ENCODE data around the gene SNAPIN. TPM values are rescaled to one million over a fixed set of nuclear protein-coding genes. Genes with fewer than 3 reads are reported as not detected.

SNAPIN gene
- total RNA-seq, 2 experiments from 2014 or later: 37.9 TPM

DNA sequence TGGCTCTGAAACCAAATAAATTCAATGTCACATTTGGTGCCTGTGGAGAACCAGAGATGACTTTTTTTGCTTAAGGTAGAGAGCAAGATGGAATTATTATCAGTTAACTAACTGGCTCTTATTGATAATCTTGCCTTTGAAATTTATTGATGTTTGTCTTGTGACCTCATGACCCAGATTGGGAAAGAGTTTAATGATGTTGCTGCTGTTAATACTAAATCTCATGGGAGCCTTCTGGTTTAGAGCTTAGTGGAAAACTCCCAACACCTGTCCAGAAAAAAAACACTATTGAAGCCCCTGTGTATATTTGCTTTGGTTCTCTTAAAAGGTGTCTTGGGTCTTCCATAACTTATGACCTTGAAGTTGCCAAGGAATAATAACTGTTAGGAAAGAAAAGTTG, 14.7 kb upstream of the SNAPIN start:
- POLR2A ChIA-PET: interaction anchor here (1.9 to 2.6 kb wide), 2 partner anchors 9 to 10 kb away, joined by 4 to 21 read pairs; partner anchors contain the start of gene CHTOP
- DNase-seq: no peak
- Mint-ChIP-seq H3K27me3 (no peaks in the 10 kb centered on the region), H3K9me3 (no peaks in the 10 kb centered on the region), H3K27ac (no peak overlapping the region), H3K4me1 (peaks cover 26% of the 10 kb centered on the region), H3K36me3 (peaks cover 53% of the 10 kb centered on the region), H3K4me3 (no peak overlapping the region)
- no peak for ATAC-seq (ENCODE audit: low read depth)

DNA sequence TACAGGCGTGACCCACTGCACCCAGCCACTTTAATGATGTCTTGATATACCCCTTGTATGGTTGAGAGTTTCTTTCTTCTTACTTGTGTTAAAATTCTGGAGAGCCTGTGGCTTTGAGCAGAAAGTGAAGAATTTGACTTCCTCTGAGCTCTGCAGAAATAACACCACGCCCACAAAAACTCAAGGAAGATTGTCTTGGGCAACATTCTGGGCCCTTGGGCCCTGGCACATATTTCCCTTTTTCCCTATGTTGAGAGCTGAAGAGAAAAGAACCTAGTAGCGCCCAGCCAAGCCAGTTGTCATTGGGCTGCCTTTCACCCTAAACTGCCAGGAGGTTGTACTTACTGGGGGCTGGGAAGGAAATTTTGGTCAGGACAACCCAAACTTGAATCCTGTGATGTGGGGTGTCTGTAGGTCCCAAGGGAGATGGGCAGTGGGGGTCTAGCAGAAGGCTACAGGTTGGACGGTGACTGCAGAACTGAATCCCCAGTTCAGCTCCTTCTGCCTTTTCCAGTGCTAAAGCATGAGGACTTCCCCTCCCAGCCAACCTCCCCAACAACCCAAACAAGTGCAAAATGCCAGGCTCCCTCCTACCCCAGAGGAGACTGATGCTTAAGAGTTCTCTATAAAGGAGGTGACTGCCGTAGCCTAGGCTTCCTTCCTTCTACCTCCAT, 11.7 kb upstream of the SNAPIN start:
- Mint-ChIP-seq H3K9me3 (no peaks in the 10 kb centered on the region), H3K27ac (peak overlapping the region; percentile 79), H3K4me3 (peak overlapping the region; percentile 43), H3K27me3 (no peaks in the 10 kb centered on the region), H3K36me3 (peaks cover 42% of the 10 kb centered on the region), H3K4me1 (peaks cover 35% of the 10 kb centered on the region)
- no peak for DNase-seq
- no peak for ATAC-seq (ENCODE audit: low read depth)
- POLR2A ChIA-PET: interaction anchor here (5.8 kb wide), 1 partner anchor 13 kb away, joined by 44 read pairs; the partner anchor contains the start of gene CHTOP

DNA sequence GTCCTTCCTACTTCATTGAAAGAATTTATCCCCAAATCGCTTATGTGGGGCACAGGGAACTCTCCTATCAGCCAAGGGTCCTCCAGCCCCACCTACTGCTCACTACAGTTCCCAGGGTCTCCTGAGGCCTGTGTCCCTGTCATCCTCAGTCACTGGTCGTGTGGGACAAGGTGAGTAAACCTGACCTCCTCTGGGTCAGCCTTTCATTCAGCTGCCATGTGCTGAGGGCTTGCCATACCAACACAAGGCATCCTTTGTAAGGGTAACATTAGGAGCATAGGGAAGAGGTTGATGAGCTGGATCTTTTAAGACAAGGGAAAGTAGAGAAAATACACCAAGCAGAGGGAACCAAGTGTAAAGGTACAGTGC, 11.2 kb upstream of the SNAPIN start:
- Mint-ChIP-seq H3K27ac (peak overlapping the region; percentile 31), H3K36me3 (peaks cover 39% of the 10 kb centered on the region)

DNA sequence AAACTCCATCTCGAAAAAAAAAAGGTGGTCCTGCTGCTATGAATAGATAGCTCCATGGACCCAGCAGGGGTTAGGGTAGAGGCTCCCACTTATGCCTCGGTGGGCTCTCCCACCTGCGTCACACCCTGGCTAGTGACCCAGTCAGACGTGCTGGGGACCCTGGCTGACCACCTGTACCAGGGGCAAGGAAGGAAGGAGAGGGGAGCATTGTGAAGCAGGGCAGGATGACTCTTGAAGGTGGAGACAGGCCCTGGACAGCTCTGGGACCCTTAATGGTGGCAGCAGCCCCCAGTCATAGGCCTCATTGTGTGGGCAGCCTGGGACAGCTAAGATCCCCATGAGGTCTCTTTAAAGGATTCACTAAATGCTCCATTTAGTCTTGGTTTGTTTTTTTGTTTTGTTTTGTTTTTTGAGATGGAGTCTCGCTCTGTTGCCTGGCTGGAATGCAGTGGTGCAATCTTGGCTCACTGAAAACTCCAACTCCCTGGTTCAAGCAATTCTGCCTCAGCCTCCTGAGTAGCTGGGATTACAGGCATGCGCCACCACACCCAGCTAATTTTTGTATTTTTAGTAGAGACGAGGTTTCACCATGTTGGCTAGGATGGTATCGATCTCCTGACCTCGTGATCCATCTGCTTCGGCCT, 10.4 kb upstream of the SNAPIN start:
- Mint-ChIP-seq H3K4me1 (peaks cover 35% of the 10 kb centered on the region), H3K27ac (no peak overlapping the region), H3K27me3 (no peaks in the 10 kb centered on the region), H3K36me3 (peaks cover 33% of the 10 kb centered on the region), H3K9me3 (no peaks in the 10 kb centered on the region), H3K4me3 (no peak overlapping the region)
- no peak for ATAC-seq (ENCODE audit: low read depth)
- DNase-seq: no peak
- POLR2A ChIA-PET: interaction anchor here (0.7 to 5.8 kb wide), 7 partner anchors 8 to 76 kb away, joined by 3 to 44 read pairs (median 4); partner anchors contain the start of gene CHTOP

More for the DNA sequence above, 11.2 kb upstream of the SNAPIN start:
- no peak overlapping the region for H3K4me3 Mint-ChIP-seq
- H3K27me3 Mint-ChIP-seq: no peaks in the 10 kb centered on the region
- H3K4me1 Mint-ChIP-seq: peaks cover 35% of the 10 kb centered on the region
- POLR2A ChIA-PET: interaction anchor here (1.0 to 5.8 kb wide), 3 partner anchors 10 to 75 kb away, joined by 3 to 44 read pairs (median 4); partner anchors contain the start of gene CHTOP
- ATAC-seq (ENCODE audit: low read depth) (no peak), DNase-seq (no peak)
- H3K9me3 Mint-ChIP-seq: no peaks in the 10 kb centered on the region

DNA sequence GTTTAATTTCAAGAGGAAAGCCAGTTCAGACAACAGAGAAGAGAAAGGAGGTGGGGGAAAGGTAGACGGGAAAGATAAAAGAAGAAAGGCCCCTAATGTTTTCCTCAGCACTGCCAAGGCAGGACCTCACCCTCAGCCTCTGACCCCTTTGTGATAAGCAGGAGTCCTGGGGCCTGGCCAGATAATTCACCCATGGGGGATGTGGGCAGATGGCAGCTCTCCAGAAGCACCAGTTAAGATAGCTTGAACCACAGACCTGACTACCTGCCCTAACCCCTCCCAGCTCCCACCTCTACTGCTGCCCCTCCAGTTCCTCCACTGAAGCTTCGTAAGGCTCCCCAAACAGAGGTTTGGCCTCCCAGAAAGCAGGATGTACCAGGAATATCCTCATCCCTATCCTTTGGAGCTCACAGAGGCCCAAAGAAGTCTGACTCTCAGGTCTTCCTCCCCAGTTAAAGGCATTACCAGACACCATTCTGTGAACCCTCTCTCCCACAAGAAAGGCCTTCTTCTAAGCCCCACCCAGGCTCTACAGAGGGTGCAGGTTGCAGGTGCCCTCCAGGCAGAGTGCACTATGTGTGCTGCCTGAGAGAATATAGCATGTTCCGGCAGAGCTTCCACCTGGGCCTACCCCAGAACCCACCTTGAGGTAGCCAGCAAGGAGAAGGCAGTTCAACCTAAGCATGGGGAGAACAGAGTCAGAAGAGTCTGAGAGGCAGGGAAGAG, 9.2 kb upstream of the SNAPIN start:
- POLR2A ChIA-PET: interaction anchor here (0.6 to 5.8 kb wide), 8 partner anchors 9 to 1324 kb away, joined by 3 to 44 read pairs (median 4); partner anchors contain the start of gene CHTOP
- Mint-ChIP-seq H3K27me3 (no peaks in the 10 kb centered on the region), H3K4me1 (peaks cover 30% of the 10 kb centered on the region), H3K27ac (peak overlapping the region; percentile 86), H3K36me3 (peaks cover 23% of the 10 kb centered on the region), H3K9me3 (no peaks in the 10 kb centered on the region), H3K4me3 (peak overlapping the region; percentile 17)
- ATAC-seq (ENCODE audit: low read depth) (peak; percentile 81), DNase-seq (peak; percentile 35)

DNA sequence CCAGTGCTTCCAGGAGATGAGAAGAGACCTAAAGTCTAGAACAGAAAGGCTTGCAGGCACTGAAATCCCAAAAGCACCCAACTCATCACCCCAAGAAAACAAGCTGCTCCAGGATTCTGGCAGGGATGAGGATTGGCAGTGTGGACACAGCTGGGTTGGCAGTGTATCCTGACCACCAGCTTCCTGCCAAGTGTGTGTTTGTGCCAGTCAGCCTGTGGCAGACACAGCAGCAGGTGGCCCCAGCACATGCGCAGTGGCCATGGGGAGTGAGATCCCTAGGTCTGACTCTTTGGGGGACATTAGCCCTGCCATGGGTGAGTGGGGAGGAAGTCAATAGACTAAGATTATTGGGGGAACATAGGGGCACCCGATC, 8.7 kb upstream of the SNAPIN start:
- Mint-ChIP-seq H3K27me3 (no peaks in the 10 kb centered on the region), H3K4me1 (peaks cover 29% of the 10 kb centered on the region), H3K27ac (peak overlapping the region; percentile 86), H3K36me3 (peaks cover 18% of the 10 kb centered on the region), H3K9me3 (no peaks in the 10 kb centered on the region), H3K4me3 (peak overlapping the region; percentile 17)
- peak; percentile 14 for ATAC-seq (ENCODE audit: low read depth)
- DNase-seq: peak; percentile 36
- POLR2A ChIA-PET: interaction anchor here (0.6 to 5.8 kb wide), 8 partner anchors 10 to 1323 kb away, joined by 3 to 44 read pairs (median 4); partner anchors contain the start of gene CHTOP

DNA sequence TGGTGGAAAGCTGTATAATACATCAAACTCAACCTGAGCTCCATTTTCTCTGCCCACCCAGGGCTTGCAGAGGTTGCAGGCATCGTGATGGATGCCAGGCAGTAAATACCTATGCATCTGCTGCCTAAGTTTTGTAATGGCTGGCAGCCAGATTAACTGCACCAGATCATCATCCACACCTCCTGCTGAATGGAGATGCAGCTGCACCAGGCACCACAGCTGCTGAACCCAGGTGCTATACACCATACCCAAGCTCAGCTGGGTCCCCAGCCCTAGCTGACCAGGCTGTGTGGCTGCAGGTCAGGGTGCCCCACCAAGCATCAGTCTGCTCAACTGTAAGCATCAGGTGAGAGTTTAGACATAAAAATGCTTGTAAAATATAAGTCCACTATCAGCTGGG, 6.7 kb upstream of the SNAPIN start:
- H3K36me3 Mint-ChIP-seq: peaks cover 6% of the 10 kb centered on the region
- H3K4me3 Mint-ChIP-seq: no peak overlapping the region
- POLR2A ChIA-PET: interaction anchor here (1.1 to 1.6 kb wide), 2 partner anchors 17 to 18 kb away, joined by 3 to 5 read pairs; partner anchors contain the start of gene CHTOP
- no peaks in the 10 kb centered on the region for H3K27me3 Mint-ChIP-seq
- no peaks in the 10 kb centered on the region for H3K9me3 Mint-ChIP-seq
- no peak overlapping the region for H3K27ac Mint-ChIP-seq
- peak; percentile 15 for DNase-seq
- peaks cover 14% of the 10 kb centered on the region for H3K4me1 Mint-ChIP-seq
- ATAC-seq (ENCODE audit: low read depth): no peak

DNA sequence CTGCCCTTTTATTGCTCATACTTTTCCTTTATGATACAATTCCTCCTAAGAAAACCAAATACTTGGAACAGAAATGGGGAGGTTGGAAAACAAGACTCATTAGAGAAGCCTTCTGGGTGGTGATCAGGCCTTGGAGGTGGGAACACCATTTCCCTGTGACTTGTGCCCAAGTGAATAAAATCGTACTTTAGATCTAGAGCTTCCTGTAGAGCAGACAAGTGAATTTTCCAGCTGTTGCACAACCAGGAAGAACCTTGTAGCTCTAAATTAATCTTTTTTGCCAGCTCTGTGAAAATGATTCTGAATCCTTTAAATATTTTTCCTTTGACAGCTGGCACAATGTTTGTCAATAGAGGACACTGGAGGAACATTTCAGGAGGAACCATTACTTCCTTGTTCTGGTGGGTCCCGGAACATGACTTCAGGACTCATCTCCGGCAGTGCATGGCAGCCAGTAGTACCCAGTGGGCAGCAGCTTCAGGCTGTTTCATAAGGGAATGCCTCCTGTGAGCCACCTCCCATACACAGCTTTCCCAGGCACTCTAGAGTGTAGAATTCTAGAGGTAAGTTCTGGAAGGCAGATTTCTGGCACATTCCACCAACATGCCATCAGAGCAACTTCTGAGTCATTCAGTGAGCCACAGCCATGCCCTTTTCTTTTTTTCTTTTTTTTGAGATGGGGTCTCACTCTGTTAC, 5.5 kb upstream of the SNAPIN start:
- DNase-seq (peak; percentile 3), ATAC-seq (ENCODE audit: low read depth) (no peak)
- Mint-ChIP-seq H3K27me3 (no peaks in the 10 kb centered on the region), H3K27ac (no peak overlapping the region), H3K36me3 (no peaks in the 10 kb centered on the region), H3K4me3 (no peak overlapping the region), H3K4me1 (peaks cover 16% of the 10 kb centered on the region), H3K9me3 (no peaks in the 10 kb centered on the region)
- POLR2A ChIA-PET: interaction anchor here (1.1 to 1.5 kb wide), 3 partner anchors 9 to 19 kb away, joined by 3 to 4 read pairs (median 4); partner anchors contain the start of gene CHTOP

DNA sequence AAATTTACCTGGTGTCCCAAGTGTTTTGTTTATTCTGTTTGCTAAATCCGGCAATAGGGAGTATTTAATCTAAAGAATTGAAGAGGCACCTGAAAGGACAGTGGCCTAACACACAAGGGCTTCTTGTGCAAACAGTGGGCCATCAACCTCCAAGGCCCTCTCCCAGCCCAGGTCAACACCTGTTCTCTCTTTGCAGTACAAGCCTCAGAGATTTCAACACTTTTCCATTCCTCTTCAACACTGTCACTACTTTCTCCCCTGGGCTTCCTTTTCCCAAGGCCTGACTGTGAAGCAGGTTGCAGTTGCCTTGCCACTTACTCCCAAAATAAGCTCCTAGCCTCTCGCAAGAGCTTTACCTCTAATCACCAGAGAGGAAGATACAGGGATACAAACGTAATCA, 3.2 kb upstream of the SNAPIN start:
- Mint-ChIP-seq H3K9me3 (no peaks in the 10 kb centered on the region), H3K27ac (no peak overlapping the region), H3K27me3 (no peaks in the 10 kb centered on the region), H3K36me3 (no peaks in the 10 kb centered on the region), H3K4me1 (peaks cover 13% of the 10 kb centered on the region), H3K4me3 (no peak overlapping the region)
- ATAC-seq (ENCODE audit: low read depth) (no peak), DNase-seq (peak; percentile 7)
- POLR2A ChIA-PET: interaction anchor here (2.1 kb wide), 1 partner anchor 21 kb away, joined by 11 read pairs; the partner anchor contains the start of gene CHTOP

DNA sequence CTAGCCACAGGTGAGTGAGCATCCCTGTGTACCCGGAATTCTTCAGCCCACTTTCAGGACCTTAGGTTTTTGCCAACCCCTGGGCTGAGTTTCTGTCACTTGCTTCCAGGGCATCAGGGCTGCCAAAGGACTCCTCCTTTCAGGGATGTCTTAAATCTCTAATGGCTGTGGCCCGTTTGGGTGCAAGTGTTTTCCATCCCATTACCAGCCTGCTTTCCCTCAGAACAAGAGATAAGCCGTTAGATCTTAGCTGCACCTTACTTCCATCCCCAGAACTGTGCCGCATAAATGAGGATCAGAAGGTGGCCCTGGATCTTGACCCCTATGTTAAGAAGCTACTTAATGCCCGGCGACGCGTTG, 652 bp downstream of the SNAPIN start:
- H3K27ac Mint-ChIP-seq: peak overlapping the region; percentile 89
- no peaks in the 10 kb centered on the region for H3K27me3 Mint-ChIP-seq
- no peaks in the 10 kb centered on the region for H3K9me3 Mint-ChIP-seq
- ATAC-seq (ENCODE audit: low read depth) (no peak), DNase-seq (no peak)
- peaks cover 17% of the 10 kb centered on the region for H3K36me3 Mint-ChIP-seq
- H3K4me1 Mint-ChIP-seq: peaks cover 18% of the 10 kb centered on the region
- POLR2A ChIA-PET: interaction anchor here (0.6 to 2.3 kb wide), 11 partner anchors 10 to 331 kb away, joined by 3 to 16 read pairs (median 5); partner anchors contain the start of genes CHTOP, ILF2, INTS3 and RPS27
- peak overlapping the region; percentile 95 for H3K4me3 Mint-ChIP-seq

DNA sequence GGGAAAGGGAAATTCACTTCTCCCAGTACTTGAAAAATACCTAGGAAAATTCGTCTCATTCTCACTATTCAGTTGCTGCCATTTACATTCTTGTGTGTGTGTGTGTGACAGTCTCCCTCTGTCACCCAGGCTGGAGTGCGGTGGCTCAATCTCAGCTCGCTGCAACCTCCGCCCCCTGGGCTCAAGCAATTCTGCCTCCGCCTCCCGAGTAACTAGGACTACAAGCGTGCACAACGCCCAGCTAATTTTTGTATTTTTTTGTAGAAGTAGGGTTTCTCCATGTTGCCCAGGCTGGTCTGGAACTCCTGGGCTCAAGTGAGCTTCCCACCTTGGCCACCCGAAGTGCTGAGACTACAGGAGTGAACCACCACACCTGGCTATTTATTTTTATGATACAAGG, 1.2 kb downstream of the SNAPIN start:
- DNase-seq (peak; percentile 25), ATAC-seq (ENCODE audit: low read depth) (no peak)
- H3K4me3 Mint-ChIP-seq: peak overlapping the region; percentile 95
- peaks cover 19% of the 10 kb centered on the region for H3K36me3 Mint-ChIP-seq
- H3K27ac Mint-ChIP-seq: peak overlapping the region; percentile 89
- POLR2A ChIA-PET: interaction anchor here (1.4 to 2.3 kb wide), 6 partner anchors 9 to 68 kb away, joined by 5 to 16 read pairs (median 6); partner anchors contain the start of genes CHTOP, ILF2 and INTS3
- H3K27me3 Mint-ChIP-seq: no peaks in the 10 kb centered on the region
- peaks cover 18% of the 10 kb centered on the region for H3K4me1 Mint-ChIP-seq
- no peaks in the 10 kb centered on the region for H3K9me3 Mint-ChIP-seq

DNA sequence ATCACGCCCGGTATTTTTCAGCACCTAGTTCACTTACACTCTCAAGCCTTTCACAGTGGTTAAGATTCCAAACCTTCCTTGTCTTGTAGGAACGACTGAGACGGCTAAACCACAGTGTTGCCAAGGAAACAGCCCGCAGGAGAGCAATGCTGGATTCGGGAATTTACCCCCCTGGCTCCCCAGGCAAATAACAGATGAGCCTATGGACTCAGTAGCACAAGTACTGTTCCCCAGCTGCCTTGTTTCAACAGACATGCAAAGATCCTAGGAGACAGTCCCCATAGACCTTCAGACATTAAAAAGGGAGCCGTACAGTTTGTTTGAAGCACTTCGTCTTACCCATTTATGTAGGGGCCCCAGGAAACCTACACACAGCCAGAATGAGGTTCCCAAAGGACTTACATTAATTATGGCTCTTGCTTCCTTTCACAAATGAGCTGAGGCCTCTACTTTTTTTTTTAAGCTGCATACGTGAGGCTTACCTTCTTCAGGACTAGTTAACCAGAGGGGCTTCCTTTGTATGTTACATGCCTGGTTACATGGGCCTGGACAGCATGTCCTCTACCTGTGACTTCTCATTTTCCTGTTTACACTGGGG, 2.7 kb downstream of the SNAPIN start:
- Mint-ChIP-seq H3K27ac (no peak overlapping the region), H3K4me1 (peaks cover 19% of the 10 kb centered on the region), H3K9me3 (no peaks in the 10 kb centered on the region), H3K27me3 (no peaks in the 10 kb centered on the region), H3K4me3 (no peak overlapping the region), H3K36me3 (peaks cover 29% of the 10 kb centered on the region)
- POLR2A ChIA-PET: interaction anchor here (1.8 kb wide), 1 partner anchor 27 kb away, joined by 12 read pairs; the partner anchor contains the start of gene CHTOP
- ATAC-seq (ENCODE audit: low read depth): no peak
- peak; percentile 3 for DNase-seq
